ENCODE measurements around the gene ANP32E.
"Not testable (repeated sequence)": the region's sequence is repeated elsewhere in the genome, so short reads cannot be mapped to it uniquely, and the experiment has no call there.

The ANP32E gene

GRCh38 chr1:150257624-150258585 is 22.0 kb upstream of the ANP32E start, which contains the start of gene CA14:
Gene CA14, plus strand, starts transcription at chr1:150257774. Its CDS starts 355 bp downstream, at chr1:150258129.
- Histone ChIP-seq H3K27ac (ENCODE audit: low read depth, low read length) (no peak within 1 kb of the TSS), H3K9ac (ENCODE audit: low read length in 5 of 5) (peak within 1 kb of the TSS in 1 of 5 donors; percentile 16), H3K27me3 (ENCODE audit: control insufficient read depth in 5 of 5, insufficient read depth in 4 of 5, low read length in 5 of 5) (peaks cover 23 to 32% (median 30%) of the 10 kb centered on the region in 5 donors), H3K4me3 (ENCODE audit: low read depth in 1 of 5, low read length in 5 of 5) (peak within 1 kb of the TSS in 1 of 5 donors; percentile 5), H3K4me1 (ENCODE audit: control insufficient read depth in 5 of 5, insufficient read depth in 5 of 5, low read length in 5 of 5) (peaks cover 3 to 15% (median 13%) of the 10 kb centered on the region in 5 donors), H3K9me3 (ENCODE audit: control insufficient read depth in 5 of 5, low read length in 5 of 5) (no peaks in the 10 kb centered on the region), H3K36me3 (ENCODE audit: control insufficient read depth in 5 of 5, insufficient read depth in 5 of 5, low read length in 5 of 5) (no peaks in the 10 kb centered on the region)

GRCh38 chr1:150256554-150257341 is 20.8 kb upstream of the ANP32E start:
- no peaks in the 10 kb centered on the region for H3K9me3 ChIP-seq (ENCODE audit: control insufficient read depth in 5 of 5, low read length in 5 of 5)
- H3K27me3 ChIP-seq (ENCODE audit: control insufficient read depth in 5 of 5, insufficient read depth in 4 of 5, low read length in 5 of 5) = peaks cover 23 to 32% (median 30%) of the 10 kb centered on the region in 5 donors
- H3K9ac ChIP-seq (ENCODE audit: low read length in 5 of 5) = peak overlapping the region in 2 of 5 donors; percentile 16 to 42
- H3K27ac ChIP-seq (ENCODE audit: low read depth, low read length) = no peak overlapping the region
- peak overlapping the region in 3 of 5 donors; percentile 5 to 73 (median 13) for H3K4me3 ChIP-seq (ENCODE audit: low read depth in 1 of 5, low read length in 5 of 5)
- H3K4me1 ChIP-seq (ENCODE audit: control insufficient read depth in 5 of 5, insufficient read depth in 5 of 5, low read length in 5 of 5) = peaks cover 3 to 15% (median 13%) of the 10 kb centered on the region in 5 donors
- H3K36me3 ChIP-seq (ENCODE audit: control insufficient read depth in 5 of 5, insufficient read depth in 5 of 5, low read length in 5 of 5) = no peaks in the 10 kb centered on the region

GRCh38 chr1:150256198-150256553 is 20.3 kb upstream of the ANP32E start:
- Histone ChIP-seq H3K27me3 (ENCODE audit: control insufficient read depth in 5 of 5, insufficient read depth in 4 of 5, low read length in 5 of 5) (peaks cover 23 to 32% (median 30%) of the 10 kb centered on the region in 5 donors), H3K27ac (ENCODE audit: low read depth, low read length) (no peak overlapping the region), H3K36me3 (ENCODE audit: control insufficient read depth in 5 of 5, insufficient read depth in 5 of 5, low read length in 5 of 5) (no peaks in the 10 kb centered on the region), H3K9me3 (ENCODE audit: control insufficient read depth in 5 of 5, low read length in 5 of 5) (no peaks in the 10 kb centered on the region), H3K9ac (ENCODE audit: low read length in 5 of 5) (peak overlapping the region in 2 of 5 donors; percentile 16 to 42), H3K4me3 (ENCODE audit: low read depth in 1 of 5, low read length in 5 of 5) (peak overlapping the region in 4 of 5 donors; percentile 5 to 73 (median 32)), H3K4me1 (ENCODE audit: control insufficient read depth in 5 of 5, insufficient read depth in 5 of 5, low read length in 5 of 5) (peaks cover 3 to 15% (median 13%) of the 10 kb centered on the region in 5 donors)

DNA sequence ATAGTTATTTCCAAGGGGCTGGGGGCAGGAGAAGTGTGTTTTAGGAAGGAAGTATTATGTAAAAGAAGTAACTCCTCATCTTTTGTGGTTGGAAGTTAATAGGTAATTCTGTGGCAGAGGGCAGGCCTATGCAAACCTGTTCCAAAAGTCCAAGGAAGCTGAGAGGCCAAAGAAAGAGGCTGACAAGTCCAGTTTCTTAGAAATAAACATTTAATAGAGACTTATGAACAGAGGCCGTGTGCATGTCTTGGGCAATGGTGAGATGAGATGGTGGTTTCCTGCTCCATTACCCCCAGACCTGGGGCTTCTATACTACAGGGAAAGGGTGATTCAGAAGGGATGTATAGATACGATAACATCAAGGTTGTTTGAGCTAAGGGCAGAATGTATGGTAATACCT is 14.0 kb upstream of the ANP32E start:
- Histone ChIP-seq H3K27ac (ENCODE audit: low read depth, low read length) (no peak overlapping the region), H3K9ac (ENCODE audit: low read length in 5 of 5) (no peak overlapping the region), H3K9me3 (ENCODE audit: control insufficient read depth in 5 of 5, low read length in 5 of 5) (no peaks in the 10 kb centered on the region), H3K4me3 (ENCODE audit: low read depth in 1 of 5, low read length in 5 of 5) (no peak overlapping the region), H3K27me3 (ENCODE audit: control insufficient read depth in 5 of 5, insufficient read depth in 4 of 5, low read length in 5 of 5) (no peaks in the 10 kb centered on the region), H3K4me1 (ENCODE audit: control insufficient read depth in 5 of 5, insufficient read depth in 5 of 5, low read length in 5 of 5) (no peaks in the 10 kb centered on the region), H3K36me3 (ENCODE audit: control insufficient read depth in 5 of 5, insufficient read depth in 5 of 5, low read length in 5 of 5) (no peaks in the 10 kb centered on the region)

DNA sequence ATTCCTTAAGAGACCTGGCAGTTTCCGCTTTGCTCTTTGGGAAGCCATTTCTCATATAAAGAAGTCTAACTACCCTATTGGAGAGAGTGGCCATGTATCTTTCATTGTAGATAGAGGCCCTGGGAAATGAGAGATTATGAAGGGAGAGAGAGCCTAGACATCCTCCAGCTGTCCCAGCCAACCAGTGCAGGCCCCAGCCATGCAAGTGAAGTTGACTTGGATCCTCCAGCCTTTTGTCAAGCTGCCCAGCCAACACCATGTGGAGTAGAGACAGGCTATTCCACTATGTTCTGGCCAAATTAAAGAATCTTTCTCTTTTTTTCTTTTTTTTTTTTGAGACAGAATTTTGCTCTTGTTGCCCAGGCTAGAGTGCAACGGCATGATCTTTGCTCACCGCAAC is 7.1 kb upstream of the ANP32E start:
- Histone ChIP-seq H3K9me3 (ENCODE audit: control insufficient read depth in 5 of 5, low read length in 5 of 5) (no peaks in the 10 kb centered on the region), H3K4me3 (ENCODE audit: low read depth in 1 of 5, low read length in 5 of 5) (no peak overlapping the region), H3K27me3 (ENCODE audit: control insufficient read depth in 5 of 5, insufficient read depth in 4 of 5, low read length in 5 of 5) (no peaks in the 10 kb centered on the region), H3K9ac (ENCODE audit: low read length in 5 of 5) (no peak overlapping the region), H3K4me1 (ENCODE audit: control insufficient read depth in 5 of 5, insufficient read depth in 5 of 5, low read length in 5 of 5) (no peaks in the 10 kb centered on the region), H3K27ac (ENCODE audit: low read depth, low read length) (no peak overlapping the region), H3K36me3 (ENCODE audit: control insufficient read depth in 5 of 5, insufficient read depth in 5 of 5, low read length in 5 of 5) (no peaks in the 10 kb centered on the region)

- Histone ChIP-seq H3K4me1 (ENCODE audit: control insufficient read depth in 5 of 5, insufficient read depth in 5 of 5, low read length in 5 of 5) (peaks cover 0 to 32% (median 23%) of the 10 kb centered on the region in 5 donors), H3K4me3 (ENCODE audit: low read depth in 1 of 5, low read length in 5 of 5) (no peak overlapping the region), H3K36me3 (ENCODE audit: control insufficient read depth in 5 of 5, insufficient read depth in 5 of 5, low read length in 5 of 5) (no peaks in the 10 kb centered on the region), H3K9ac (ENCODE audit: low read length in 5 of 5) (no peak overlapping the region), H3K27me3 (ENCODE audit: control insufficient read depth in 5 of 5, insufficient read depth in 4 of 5, low read length in 5 of 5) (no peaks in the 10 kb centered on the region), H3K9me3 (ENCODE audit: control insufficient read depth in 5 of 5, low read length in 5 of 5) (no peaks in the 10 kb centered on the region), H3K27ac (ENCODE audit: low read depth, low read length) (no peak overlapping the region)
Measured at GRCh38 chr1:150237746-150238145, 1.8 kb upstream of the ANP32E start.

- not testable (repeated sequence) for H3K36me3 ChIP-seq (ENCODE audit: control insufficient read depth in 5 of 5, insufficient read depth in 5 of 5, low read length in 5 of 5); H3K4me3 ChIP-seq (ENCODE audit: low read depth in 1 of 5, low read length in 5 of 5); H3K9ac ChIP-seq (ENCODE audit: low read length in 5 of 5); H3K9me3 ChIP-seq (ENCODE audit: control insufficient read depth in 5 of 5, low read length in 5 of 5); H3K27me3 ChIP-seq (ENCODE audit: control insufficient read depth in 5 of 5, insufficient read depth in 4 of 5, low read length in 5 of 5); H3K27ac ChIP-seq (ENCODE audit: low read depth, low read length)
- peaks cover 0 to 32% (median 23%) of the 10 kb centered on the region in 5 donors for H3K4me1 ChIP-seq (ENCODE audit: control insufficient read depth in 5 of 5, insufficient read depth in 5 of 5, low read length in 5 of 5)
Measured at GRCh38 chr1:150237176-150237575, 1.3 kb upstream of the ANP32E start.

GRCh38 chr1:150236614-150237100 is 745 bp upstream of the ANP32E start:
- H3K27ac ChIP-seq (ENCODE audit: low read depth, low read length) = peak overlapping the region; percentile 94
- H3K4me3 ChIP-seq (ENCODE audit: low read depth in 1 of 5, low read length in 5 of 5) = peak overlapping the region; percentile 89 to 96 (median 94)
- no peaks in the 10 kb centered on the region for H3K9me3 ChIP-seq (ENCODE audit: control insufficient read depth in 5 of 5, low read length in 5 of 5)
- H3K36me3 ChIP-seq (ENCODE audit: control insufficient read depth in 5 of 5, insufficient read depth in 5 of 5, low read length in 5 of 5) = no peaks in the 10 kb centered on the region
- peaks cover 0 to 32% (median 23%) of the 10 kb centered on the region in 5 donors for H3K4me1 ChIP-seq (ENCODE audit: control insufficient read depth in 5 of 5, insufficient read depth in 5 of 5, low read length in 5 of 5)
- H3K27me3 ChIP-seq (ENCODE audit: control insufficient read depth in 5 of 5, insufficient read depth in 4 of 5, low read length in 5 of 5) = no peaks in the 10 kb centered on the region
- peak overlapping the region in 3 of 5 donors; percentile 80 to 96 (median 93) for H3K9ac ChIP-seq (ENCODE audit: low read length in 5 of 5)

- Histone ChIP-seq H3K36me3 (ENCODE audit: control insufficient read depth in 5 of 5, insufficient read depth in 5 of 5, low read length in 5 of 5) (peaks cover 0 to 3% (median 0%) of the 10 kb centered on the region in 5 donors), H3K4me1 (ENCODE audit: control insufficient read depth in 5 of 5, insufficient read depth in 5 of 5, low read length in 5 of 5) (peaks cover 0 to 32% (median 23%) of the 10 kb centered on the region in 5 donors), H3K9ac (ENCODE audit: low read length in 5 of 5) (peak overlapping the region; percentile 80 to 96 (median 90)), H3K27ac (ENCODE audit: low read depth, low read length) (peak overlapping the region; percentile 94), H3K9me3 (ENCODE audit: control insufficient read depth in 5 of 5, low read length in 5 of 5) (no peaks in the 10 kb centered on the region), H3K27me3 (ENCODE audit: control insufficient read depth in 5 of 5, insufficient read depth in 4 of 5, low read length in 5 of 5) (no peaks in the 10 kb centered on the region), H3K4me3 (ENCODE audit: low read depth in 1 of 5, low read length in 5 of 5) (peak overlapping the region; percentile 89 to 96 (median 94))
Measured at GRCh38 chr1:150235294-150235851, 539 bp downstream of the ANP32E start.

Data from subcutaneous abdominal adipose tissue (tissue), 5 donors.